ENCODE results near the gene ASCC1.
"Not testable (repeated sequence)": the region's sequence is repeated elsewhere in the genome, so short reads cannot be mapped to it uniquely, and the experiment has no call there.

ASCC1 gene, protein sequence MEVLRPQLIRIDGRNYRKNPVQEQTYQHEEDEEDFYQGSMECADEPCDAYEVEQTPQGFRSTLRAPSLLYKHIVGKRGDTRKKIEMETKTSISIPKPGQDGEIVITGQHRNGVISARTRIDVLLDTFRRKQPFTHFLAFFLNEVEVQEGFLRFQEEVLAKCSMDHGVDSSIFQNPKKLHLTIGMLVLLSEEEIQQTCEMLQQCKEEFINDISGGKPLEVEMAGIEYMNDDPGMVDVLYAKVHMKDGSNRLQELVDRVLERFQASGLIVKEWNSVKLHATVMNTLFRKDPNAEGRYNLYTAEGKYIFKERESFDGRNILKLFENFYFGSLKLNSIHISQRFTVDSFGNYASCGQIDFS

DNA sequence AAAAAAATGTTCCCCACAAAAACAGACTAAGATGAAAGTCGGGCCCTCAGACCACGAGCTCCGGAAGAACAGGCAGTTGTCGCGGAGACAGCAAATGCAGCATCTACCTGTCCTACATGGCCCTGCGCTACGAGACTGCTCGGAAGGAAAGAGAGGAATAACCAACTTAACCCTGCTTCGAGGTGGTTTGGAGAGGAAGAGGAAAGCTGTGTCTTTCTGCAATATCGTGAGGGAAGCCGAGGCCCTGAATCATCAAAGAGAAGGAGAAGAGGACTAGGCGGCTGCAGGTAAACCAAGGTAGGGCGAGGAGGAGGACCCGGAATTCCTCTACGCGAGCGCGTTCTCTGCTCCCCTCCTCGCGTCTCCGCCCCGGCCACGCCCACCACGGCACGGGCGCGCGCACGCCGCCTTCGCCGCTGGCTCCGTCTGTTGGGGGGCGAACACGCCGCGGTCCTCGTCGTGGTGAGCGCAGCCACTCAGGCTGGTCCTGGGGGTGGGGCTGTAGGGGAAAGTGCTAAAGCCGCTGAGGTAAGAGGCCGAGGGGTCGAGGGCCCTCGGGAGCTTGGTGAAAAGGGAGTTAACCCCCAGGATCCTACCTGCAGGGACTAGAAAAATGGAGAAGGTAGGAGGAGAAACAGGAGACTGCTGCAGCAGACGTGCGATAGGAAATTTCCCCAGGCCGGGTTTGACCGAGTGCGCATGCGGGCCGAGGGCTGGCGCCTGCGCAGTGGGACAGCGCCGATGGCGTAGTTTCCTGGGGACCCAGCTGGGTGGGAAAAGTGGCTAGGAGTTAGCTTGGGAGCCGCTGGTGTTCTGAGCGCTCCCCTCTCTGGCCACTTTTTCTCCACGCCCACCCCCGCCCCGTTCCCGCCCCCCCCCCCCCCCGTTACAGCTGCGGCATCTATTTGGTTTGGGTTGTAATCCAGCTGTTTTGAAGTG is at the start of gene ASCC1, which contains the start of gene ANAPC16:
Gene ASCC1, minus strand, starts transcription at position 666 of the 939 bp plus-strand sequence. CDS start 2,978 bp downstream, outside the sequence.
Gene ANAPC16, plus strand, starts transcription at position 402 of the 939 bp plus-strand sequence. CDS start 7,903 bp downstream, outside the sequence.
- DNase-seq = peak; percentile 91

DNA sequence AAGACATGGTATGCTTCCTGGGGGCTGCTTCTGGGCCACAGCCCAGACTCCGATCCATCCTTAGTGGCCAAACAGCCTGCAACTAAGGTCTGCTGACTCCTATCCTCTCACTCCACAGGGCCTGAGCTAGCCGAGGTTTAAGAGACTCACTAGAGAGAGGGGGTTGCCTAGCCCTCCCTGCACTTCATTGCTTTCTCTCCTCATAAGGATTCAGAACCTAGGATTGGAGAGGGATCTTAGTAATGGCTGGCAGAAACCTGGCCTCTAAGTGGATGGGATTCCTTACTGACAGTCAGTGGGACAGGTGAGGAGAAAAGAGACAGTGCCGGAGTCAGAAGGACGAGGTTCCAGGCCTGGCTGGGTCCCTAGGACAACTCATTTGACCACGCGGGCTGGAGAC is 49.4 kb upstream of the ASCC1 start:
- DNase-seq = no peak

GRCh38 chr10:72264536-72264935 is 48.5 kb upstream of the ASCC1 start:
- no peak for DNase-seq

- DNase-seq = no peak
Observed at GRCh38 chr10:72263613-72264241, 47.7 kb upstream of the ASCC1 start.

DNA sequence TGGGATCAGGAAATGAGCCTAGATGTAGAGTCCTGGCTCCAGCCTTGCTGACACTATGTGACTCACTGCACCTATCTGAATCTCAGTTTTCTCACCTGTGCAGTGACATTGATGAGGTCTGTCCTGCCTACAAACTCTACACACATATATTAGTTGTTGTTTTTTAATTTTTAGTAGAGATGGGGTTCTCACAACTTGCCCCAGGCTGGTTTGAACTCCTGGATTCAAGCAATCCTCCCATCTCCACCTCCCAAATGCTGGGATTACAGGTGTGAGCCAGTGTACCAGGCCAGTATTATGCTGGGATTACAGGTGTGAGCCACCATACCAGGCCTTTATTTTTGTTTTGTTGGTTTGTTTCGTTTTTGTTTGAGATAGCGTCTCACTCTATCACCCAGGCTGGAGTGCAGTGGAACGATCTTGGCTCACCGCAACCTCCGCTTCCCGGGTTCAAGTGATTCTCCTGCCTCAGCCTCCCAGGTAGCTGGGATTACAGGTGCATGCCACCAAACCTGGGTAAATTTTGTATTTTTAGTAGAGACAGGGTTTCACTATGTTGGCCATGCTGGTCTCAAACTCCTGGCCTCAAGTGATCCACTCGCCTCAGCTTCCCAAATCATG is 45.8 kb upstream of the ASCC1 start:
- no peak for DNase-seq

DNA sequence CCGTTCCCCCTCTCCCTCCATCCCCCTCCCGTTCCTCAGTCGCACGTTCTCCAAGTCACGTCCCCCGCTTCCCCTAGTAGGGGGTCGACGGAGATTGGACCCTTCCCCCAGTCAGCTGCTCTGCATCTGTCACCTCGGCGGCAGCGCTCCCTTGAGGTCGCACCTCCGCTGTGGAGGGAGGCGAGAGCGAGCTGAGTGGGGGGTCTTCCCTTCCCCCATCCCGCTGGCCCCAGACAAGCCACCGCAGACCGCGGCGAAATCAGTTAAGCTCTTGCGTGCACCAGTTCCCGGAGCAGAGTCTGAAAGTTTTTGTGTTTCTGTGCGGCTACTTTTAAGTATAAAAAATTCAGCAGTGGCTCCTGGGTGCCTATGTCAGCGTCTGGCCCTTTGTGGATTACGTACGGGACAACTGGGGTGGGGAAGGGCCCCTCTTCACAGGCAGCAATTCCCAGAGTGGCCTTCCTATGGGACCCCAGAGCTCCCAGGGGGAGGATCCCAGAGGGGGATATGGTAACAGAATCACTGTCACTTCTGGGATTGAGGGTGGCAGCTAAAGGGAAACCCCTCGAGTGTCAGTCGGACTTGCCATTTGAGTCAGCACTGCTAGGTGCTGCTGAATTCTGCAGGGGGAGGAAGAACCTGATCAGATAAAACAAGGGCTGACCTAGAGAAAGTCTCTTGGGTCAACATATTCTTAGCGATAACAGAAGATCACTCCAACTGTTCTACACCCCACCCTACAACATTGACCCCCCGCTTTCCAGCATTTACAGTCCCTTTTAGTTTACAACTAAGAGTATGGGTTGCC is 45.1 kb upstream of the ASCC1 start:
- DNase-seq = peak; percentile 95

- DNase-seq = peak; percentile 96
Observed at GRCh38 chr10:72260239-72260975, 44.3 kb upstream of the ASCC1 start.

DNA sequence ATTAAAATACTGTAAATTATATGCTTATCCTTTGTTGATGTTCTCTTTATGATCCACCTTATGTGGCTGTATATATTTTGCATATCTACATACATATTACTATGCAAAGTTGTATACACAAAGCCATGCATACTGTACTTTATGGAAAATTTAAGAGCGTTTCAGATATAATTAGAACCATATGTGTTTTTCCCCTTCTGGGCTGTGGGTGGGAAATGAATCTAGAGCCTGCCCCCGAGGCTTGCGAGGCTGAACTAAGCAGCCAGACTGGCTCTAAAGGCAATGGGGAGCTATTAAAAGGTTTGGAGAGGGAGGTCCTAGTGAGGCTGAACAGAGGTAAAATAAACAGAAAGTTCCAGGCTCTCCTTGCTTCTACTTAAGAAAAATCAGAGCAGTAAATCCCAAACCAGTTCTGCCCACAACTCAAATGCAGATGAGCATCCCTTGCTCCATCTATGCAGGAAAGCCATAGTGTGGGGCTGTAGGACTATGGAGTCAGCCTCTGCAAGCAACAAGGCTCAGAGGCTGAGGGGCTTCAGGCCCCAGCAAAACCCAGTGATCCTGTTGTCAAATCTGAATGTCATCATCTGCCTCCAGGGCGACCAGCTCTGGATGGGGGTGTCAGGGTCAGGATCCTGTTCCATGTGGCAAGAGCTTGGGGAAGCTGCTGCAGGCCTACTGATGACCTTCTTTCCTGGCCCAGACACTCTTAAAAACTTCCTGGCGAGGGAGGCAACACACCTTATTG is 43.6 kb upstream of the ASCC1 start:
- peak; percentile 93 for DNase-seq

DNA sequence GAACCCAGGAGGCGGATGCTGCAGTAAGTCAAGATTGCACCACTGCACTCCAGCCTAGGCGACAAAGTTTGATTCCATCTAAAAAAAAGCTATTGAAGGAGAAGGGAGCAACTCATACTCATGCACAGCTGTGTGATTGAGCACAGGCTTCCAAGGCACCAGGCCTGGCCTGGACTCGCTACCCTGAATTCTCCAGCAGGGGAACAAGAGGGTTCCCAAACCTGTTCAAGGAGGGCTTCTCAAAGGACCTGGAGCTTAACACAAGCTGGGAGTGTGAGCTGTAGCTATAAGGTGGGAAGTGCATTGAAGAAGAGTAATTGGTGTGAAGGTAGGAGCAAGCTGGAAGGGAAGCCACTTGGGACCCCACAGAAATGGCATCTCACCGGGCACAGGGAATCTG is 42.5 kb upstream of the ASCC1 start:
- no peak for DNase-seq

DNA sequence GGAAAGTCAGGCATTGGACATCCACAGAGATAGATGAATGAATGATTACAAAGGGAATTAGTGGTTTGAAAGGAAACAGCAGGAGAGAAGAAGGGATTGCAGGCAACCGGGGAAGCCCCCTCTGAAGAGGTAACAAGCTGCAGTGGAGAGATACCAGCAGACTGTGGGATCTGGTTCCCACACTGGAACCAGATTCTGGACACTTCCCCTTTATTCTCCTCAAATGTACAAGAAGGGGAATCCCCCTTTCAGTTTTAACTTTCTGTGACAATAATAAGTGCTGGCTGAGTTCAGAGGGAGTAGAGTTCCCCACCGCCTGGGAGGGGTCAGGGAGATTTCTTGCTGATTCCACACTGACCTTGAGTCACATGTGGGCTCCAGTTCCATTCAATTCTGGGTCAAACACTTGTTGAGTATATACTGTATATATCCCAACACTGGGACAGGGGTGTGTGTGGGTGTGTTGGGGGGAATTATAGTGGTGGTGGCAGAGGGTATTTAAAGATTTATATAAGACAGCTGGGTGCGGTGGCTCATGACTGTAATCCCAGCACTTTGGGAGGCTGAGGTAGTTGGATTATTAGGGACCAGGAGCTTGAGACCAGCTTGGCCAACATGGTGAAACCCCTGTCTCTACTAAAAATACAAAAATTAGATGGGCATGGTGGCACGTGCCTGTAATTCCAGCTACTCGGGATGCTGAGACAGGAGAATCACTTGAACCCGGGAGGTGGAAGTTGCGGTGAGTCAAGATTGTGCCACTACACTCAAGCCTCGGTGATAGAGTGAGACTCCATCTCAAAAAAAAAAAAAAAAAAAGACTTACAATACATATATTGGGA is 41.2 kb upstream of the ASCC1 start:
- no peak for DNase-seq

GRCh38 chr10:72255977-72256729 is 40.1 kb upstream of the ASCC1 start:
- no peak for DNase-seq

GRCh38 chr10:72254813-72255568 is 38.9 kb upstream of the ASCC1 start:
- peak; percentile 67 for DNase-seq

- no peak for DNase-seq
Observed at GRCh38 chr10:72253578-72253977, 37.5 kb upstream of the ASCC1 start.

- no peak for DNase-seq
Observed at GRCh38 chr10:72252972-72253371, 36.9 kb upstream of the ASCC1 start.

GRCh38 chr10:72251635-72252034 is 35.6 kb upstream of the ASCC1 start:
- DNase-seq = no peak

GRCh38 chr10:72250666-72251065 is 34.6 kb upstream of the ASCC1 start:
- DNase-seq = peak; percentile 77

DNA sequence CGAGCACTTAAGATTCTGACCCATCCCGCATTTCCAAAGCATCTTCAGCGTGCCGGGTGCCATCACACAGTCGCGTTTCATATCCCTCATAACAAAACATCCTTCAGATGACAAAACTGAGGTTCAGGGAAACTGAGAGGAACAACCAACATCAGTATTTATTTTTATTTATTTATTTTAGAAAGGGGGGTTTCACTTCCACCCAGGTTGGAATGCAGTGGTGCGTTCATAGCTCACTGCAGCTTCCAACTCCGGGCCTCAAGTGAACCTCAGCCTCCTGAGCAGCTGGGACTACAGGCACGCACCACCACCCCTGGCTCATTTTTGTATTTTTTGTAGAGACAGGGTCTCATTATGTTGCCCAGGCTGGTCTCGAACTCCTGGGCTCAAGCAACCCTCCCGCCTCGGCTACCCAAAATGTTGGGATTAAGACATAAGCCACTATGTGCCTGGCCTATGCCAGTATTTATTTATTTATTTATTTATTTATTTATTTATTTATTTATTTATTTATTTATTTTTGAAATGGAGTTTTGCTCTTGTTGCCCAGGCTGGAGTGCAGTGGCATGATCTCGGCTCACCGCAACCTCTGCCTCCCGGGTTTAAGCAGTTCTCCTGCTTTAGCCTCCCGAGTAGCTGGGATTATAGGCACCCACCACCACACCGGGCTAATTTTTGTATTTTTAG is 33.2 kb upstream of the ASCC1 start:
- DNase-seq = not testable (repeated sequence)
